ENCODE data around the gene DEFB129.

- TF ChIP-seq CTCF (IDR thresholded peaks at IDR 0.05) (no peak), POLR2A (IDR thresholded peaks at IDR 0.05) (no peak), POLR2AphosphoS5 (IDR thresholded peaks at IDR 0.05) (no peak)
Measured at GRCh38 chr20:278607-279571, 51.8 kb downstream of the DEFB129 start.

All from transverse colon (tissue), 4 donors.